ENCODE results near the gene CHRNG.

The CHRNG gene

DNA sequence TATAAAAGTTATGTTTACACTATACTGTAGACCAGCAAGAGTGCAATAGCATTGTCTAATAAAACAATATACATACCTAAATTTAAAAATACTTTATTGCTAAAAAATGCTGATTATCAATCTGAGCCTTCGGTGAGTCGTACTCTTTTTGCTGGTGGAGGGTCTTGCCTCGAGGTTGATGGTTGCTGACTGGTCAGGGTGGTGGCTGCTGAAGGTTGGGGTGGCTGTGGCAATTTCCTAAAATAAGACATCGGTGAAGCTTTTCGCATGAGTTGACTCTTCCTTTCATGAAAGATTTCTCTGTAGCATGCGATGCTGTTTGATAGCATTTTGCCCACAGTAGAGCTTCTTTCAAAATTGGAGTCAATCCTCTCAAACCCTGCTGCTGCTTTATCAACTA, 8.5 kb downstream of the CHRNG start:
- peaks cover 14% of the 10 kb centered on the region for H3K4me1 ChIP-seq (ENCODE audit: insufficient read depth, low read length, poor library complexity, severe bottlenecking)
- peaks cover 38% of the 10 kb centered on the region for H3K79me2 ChIP-seq (ENCODE audit: insufficient read depth, low read length)
- no peaks in the 10 kb centered on the region for H3F3A ChIP-seq (ENCODE audit: low read depth)
- peaks cover 23% of the 10 kb centered on the region for H4K20me1 ChIP-seq (ENCODE audit: insufficient read depth, low read length, poor library complexity, severe bottlenecking)
- H3K36me3 ChIP-seq (ENCODE audit: insufficient read depth, low read length), result no peaks in the 10 kb centered on the region
- TF ChIP-seq EZH2phosphoT487 (IDR thresholded peaks at IDR 0.05; ENCODE audit: borderline replicate concordance), result no peak
- TF ChIP-seq, protein P1, sequence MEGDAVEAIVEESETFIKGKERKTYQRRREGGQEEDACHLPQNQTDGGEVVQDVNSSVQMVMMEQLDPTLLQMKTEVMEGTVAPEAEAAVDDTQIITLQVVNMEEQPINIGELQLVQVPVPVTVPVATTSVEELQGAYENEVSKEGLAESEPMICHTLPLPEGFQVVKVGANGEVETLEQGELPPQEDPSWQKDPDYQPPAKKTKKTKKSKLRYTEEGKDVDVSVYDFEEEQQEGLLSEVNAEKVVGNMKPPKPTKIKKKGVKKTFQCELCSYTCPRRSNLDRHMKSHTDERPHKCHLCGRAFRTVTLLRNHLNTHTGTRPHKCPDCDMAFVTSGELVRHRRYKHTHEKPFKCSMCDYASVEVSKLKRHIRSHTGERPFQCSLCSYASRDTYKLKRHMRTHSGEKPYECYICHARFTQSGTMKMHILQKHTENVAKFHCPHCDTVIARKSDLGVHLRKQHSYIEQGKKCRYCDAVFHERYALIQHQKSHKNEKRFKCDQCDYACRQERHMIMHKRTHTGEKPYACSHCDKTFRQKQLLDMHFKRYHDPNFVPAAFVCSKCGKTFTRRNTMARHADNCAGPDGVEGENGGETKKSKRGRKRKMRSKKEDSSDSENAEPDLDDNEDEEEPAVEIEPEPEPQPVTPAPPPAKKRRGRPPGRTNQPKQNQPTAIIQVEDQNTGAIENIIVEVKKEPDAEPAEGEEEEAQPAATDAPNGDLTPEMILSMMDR (conservative IDR thresholded peaks at IDR 0.05; ENCODE audit: low read length), result no peak
- H3K9me2 ChIP-seq (replicated peaks; ENCODE audit: low read depth, low read length), result no peaks in the 10 kb centered on the region
- no peak overlapping the region for H3K4me2 ChIP-seq (ENCODE audit: low read depth, low read length, poor library complexity, severe bottlenecking)
- no peak overlapping the region for H3K4me3 ChIP-seq (ENCODE audit: low read length, poor library complexity, severe bottlenecking)
- peaks cover 3% of the 10 kb centered on the region; the same call in 1 of the 2 replicates for H3K9me3 ChIP-seq (ENCODE audit: insufficient read depth, low read depth, low read length)
- H2AFZ ChIP-seq (ENCODE audit: low read length), result no peak overlapping the region
- no peaks in the 10 kb centered on the region for H3K27me3 ChIP-seq (ENCODE audit: insufficient read depth, low read length, poor library complexity, severe bottlenecking)
- no peak overlapping the region for H3K9ac ChIP-seq (ENCODE audit: low read depth, low read length, poor library complexity, severe bottlenecking)

- Histone ChIP-seq H3K9me2 (replicated peaks; ENCODE audit: low read depth, low read length) (no peaks in the 10 kb centered on the region), H3K9ac (ENCODE audit: low read depth, low read length, poor library complexity, severe bottlenecking) (peak overlapping the region; percentile 93), H3F3A (ENCODE audit: low read depth) (no peaks in the 10 kb centered on the region), H2AFZ (ENCODE audit: low read length) (peak overlapping the region; percentile 89), H4K20me1 (ENCODE audit: insufficient read depth, low read length, poor library complexity, severe bottlenecking) (peaks cover 30% of the 10 kb centered on the region), H3K79me2 (ENCODE audit: insufficient read depth, low read length) (peaks cover 57% of the 10 kb centered on the region), H3K36me3 (ENCODE audit: insufficient read depth, low read length) (no peaks in the 10 kb centered on the region), H3K4me1 (ENCODE audit: insufficient read depth, low read length, poor library complexity, severe bottlenecking) (peaks cover 32% of the 10 kb centered on the region), H3K9me3 (ENCODE audit: insufficient read depth, low read depth, low read length) (peaks cover 3% of the 10 kb centered on the region; the same call in 1 of the 2 replicates), H3K4me3 (ENCODE audit: low read length, poor library complexity, severe bottlenecking) (peak overlapping the region; percentile 88), H3K4me2 (ENCODE audit: low read depth, low read length, poor library complexity, severe bottlenecking) (peak overlapping the region; percentile 89), H3K27me3 (ENCODE audit: insufficient read depth, low read length, poor library complexity, severe bottlenecking) (no peaks in the 10 kb centered on the region)
- TF ChIP-seq EZH2phosphoT487 (IDR thresholded peaks at IDR 0.05; ENCODE audit: borderline replicate concordance), result no peak
- TF ChIP-seq, protein P1 (conservative IDR thresholded peaks at IDR 0.05; ENCODE audit: low read length), result no peak
Measured at GRCh38 chr2:232549655-232550353, 10.3 kb downstream of the CHRNG start.

GRCh38 chr2:232550354-232551249, 11.1 kb downstream of the CHRNG start, which contains the start of the genes EIF4E2 and TIGD1:
TSS of gene EIF4E2 (plus strand) at chr2:232550689. CDS start at chr2:232550725, 36 bp downstream.
TSS of gene TIGD1 (minus strand) at chr2:232550557. CDS start at chr2:232549882, 675 bp downstream.
- H3K4me2 ChIP-seq (ENCODE audit: low read depth, low read length, poor library complexity, severe bottlenecking), result peak within 1 kb of the TSS; percentile 95
- TF ChIP-seq, protein P1 (conservative IDR thresholded peaks at IDR 0.05; ENCODE audit: low read length), result peak; percentile 29; the same call in 1 of the 2 replicates
- TF ChIP-seq EZH2phosphoT487 (IDR thresholded peaks at IDR 0.05; ENCODE audit: borderline replicate concordance), result no peak
- H3K4me1 ChIP-seq (ENCODE audit: insufficient read depth, low read length, poor library complexity, severe bottlenecking), result peaks cover 40% of the 10 kb centered on the region
- no peaks in the 10 kb centered on the region for H3K27me3 ChIP-seq (ENCODE audit: insufficient read depth, low read length, poor library complexity, severe bottlenecking)
- no peaks in the 10 kb centered on the region for H3F3A ChIP-seq (ENCODE audit: low read depth)
- H3K9ac ChIP-seq (ENCODE audit: low read depth, low read length, poor library complexity, severe bottlenecking), result peak within 1 kb of the TSS; percentile 93
- H3K79me2 ChIP-seq (ENCODE audit: insufficient read depth, low read length), result peaks cover 64% of the 10 kb centered on the region
- peaks cover 3% of the 10 kb centered on the region; the same call in 1 of the 2 replicates for H3K9me3 ChIP-seq (ENCODE audit: insufficient read depth, low read depth, low read length)
- H3K9me2 ChIP-seq (replicated peaks; ENCODE audit: low read depth, low read length), result no peaks in the 10 kb centered on the region
- H3K36me3 ChIP-seq (ENCODE audit: insufficient read depth, low read length), result no peaks in the 10 kb centered on the region
- peak within 1 kb of the TSS; percentile 89 for H2AFZ ChIP-seq (ENCODE audit: low read length)
- peak within 1 kb of the TSS; percentile 88 for H3K4me3 ChIP-seq (ENCODE audit: low read length, poor library complexity, severe bottlenecking)
- H4K20me1 ChIP-seq (ENCODE audit: insufficient read depth, low read length, poor library complexity, severe bottlenecking), result peaks cover 30% of the 10 kb centered on the region

All from Loucy (cell line).